Kidney tubule cell (primary cell): ENCODE data around the gene IGF2R.
"Not testable (repeated sequence)": the region's sequence is repeated elsewhere in the genome, so short reads cannot be mapped to it uniquely, and the experiment has no call there.

Experiments
- DNase-seq: peaks from one replicate; pipeline ENCODE4 v3.0.0-alpha.2; 2018; ENCODE audit warnings: low spot score

The IGF2R gene

DNA sequence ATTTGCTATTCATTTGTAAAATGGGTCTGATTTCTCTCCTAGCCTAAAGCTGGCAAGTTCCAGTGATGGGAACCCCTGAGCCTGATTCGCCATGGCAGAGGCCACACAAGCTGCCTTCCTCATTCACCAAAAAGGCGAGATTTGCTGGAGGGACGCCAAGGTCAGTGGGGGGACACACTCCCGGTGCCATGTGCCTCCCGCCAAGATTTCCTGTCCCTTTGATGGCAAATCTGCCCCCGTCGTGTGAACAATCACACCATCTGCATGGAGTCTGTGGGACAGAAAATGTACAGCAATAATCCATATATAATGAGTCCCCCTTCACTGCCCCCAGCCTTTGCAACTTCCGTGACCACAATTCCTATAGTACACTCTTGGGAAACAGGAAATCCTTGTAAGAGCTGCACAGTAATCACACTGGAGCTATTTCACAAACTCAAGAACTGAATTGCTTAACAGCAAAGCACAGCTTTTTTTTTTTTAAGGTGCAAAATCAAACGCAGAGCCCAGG lies 15.7 kb upstream of the IGF2R start:
- no peak for DNase-seq

DNA sequence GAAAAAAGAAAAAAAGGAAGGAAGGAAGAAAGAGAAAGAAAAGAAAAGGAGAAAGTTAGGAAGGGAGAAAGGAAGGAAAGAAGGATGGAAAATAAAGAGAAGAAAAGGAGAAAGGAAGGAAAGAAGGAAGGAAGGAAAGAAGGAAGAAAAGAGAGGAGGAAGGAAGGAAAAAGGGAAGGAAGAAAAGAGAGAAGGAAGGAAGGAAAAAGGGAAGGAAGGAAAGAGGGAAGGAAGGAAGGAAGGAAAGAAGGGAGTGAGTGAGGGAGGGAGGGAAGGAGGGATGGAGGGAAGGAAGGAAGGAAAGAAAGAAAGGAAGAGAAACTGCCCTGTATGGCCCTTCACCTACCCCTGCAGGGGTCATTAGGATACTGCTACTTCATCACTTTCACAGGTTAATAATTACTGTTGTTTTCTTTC lies 12.9 kb upstream of the IGF2R start:
- DNase-seq = no peak

DNA sequence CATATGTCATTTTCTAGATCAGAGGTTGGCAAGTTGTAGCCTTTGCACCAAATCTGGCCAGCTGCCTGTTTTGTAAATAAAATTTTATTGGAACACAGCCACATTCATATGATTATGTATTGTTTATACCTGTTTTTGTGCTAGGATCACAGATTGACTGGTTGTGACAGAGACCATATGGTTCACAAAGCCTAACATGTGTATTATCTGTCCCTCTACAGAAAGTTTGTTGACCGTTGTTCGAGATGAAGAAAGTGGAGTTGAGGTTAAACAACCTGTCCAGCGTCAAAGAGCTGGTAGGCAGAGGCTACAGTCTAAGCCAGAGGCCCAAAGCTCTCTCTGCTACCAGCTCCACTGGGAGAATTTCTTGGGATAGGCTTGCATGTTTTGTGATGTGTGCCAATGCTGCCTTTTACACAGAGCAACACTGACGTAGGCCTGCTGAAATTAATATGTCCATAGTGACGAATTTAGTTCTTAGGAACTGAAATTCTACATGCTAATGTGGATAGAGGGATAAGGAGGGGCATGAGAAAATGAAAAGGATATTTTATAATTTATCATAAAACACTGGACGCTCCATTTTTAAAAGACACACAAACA lies 11.7 kb upstream of the IGF2R start:
- DNase-seq = no peak

DNA sequence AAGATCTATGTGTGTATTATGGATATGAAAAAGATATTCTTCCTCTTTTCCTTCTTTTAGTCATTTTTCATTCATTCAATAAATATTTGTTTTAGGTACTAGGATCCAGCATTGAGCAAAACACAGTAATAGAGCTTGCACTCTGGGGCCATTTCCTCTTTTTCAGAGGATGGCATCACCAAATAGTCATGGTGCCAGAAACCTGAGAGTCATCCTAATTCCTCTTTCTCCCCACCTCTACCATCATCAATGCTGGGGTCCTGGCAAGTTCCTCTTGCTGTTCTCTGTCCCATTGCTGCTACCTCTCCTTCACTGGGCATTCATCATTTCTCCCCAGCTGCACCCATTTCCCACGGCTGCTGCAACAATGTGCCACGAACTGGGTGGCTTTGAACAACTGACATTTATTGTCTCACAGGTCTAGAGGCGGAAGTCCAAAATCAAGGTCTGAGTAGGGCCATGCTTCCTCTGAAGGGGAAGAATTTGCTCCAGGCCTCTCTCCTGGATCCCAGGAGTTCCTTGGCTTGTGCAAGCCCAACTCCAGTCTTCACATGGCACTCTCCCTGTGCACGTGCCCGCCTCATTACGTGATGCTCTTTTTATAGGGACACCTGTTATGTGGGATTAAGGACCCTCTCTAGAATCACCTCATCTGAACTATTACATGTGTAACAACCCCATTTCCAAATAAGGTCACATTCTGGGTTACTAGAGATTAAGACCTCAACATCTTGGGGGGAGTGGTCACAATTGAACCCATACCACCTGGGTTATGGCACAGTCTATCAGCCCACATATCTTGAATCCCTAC lies 9.5 kb upstream of the IGF2R start:
- no peak for DNase-seq

DNA sequence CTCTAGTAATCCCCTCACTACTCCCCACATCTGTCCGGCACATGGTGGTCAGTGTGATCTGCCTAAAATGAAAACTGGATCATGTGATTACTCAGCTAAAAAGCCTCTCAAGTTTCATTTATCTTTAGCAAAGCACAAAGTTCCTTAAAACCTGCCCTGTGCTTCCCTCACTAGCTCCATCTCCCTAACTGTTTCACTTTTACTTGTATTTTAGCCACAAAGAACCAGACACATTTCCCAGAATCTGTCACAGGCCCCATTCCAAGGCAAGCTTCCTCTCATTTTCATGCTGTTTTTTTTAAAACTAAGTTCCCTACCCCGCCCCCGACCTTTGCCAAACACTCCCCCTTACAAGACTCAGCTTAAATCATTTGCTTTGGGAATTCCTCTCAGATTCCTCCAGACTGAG lies 8.9 kb upstream of the IGF2R start:
- DNase-seq = peak; percentile 47

DNA sequence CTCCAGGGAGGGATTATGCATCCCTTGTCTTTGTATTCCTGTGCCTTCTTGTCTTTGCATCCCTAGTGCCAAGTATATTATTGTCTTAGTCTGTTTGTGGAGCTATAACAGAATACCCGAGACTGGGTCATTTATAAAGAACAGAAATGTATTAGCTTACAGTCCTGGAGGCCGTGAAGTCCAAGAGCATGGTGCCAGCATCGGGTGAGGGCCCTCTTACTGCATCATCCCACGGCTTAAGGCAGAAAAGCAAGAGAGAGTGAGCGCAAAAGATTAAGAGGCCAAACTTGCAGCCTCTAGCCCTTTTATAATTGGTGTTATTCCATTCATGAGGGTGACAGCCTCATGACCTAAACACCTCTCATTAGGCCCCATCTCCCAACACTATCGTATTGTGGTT lies 8.4 kb upstream of the IGF2R start:
- no peak for DNase-seq

DNA sequence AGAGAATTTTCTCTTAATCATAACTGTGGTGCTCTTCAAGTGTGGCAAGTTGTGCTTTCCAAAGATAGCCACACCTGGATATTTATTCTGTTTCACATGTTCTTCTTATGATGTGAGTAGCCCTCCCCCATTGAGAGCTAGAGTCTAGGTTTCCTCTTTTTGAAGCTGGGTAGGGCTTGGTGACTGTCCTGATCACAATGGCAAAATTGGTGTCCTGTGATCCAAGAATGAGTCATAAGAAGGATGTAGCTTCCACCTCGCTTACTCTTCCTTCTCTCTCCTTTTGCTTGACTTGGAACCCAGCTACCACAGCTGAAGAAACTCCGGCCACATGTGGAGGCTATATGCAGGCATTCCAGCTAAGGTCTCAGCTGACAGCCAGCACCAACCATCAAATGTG lies 7.4 kb upstream of the IGF2R start:
- peak; percentile 84 for DNase-seq

DNA sequence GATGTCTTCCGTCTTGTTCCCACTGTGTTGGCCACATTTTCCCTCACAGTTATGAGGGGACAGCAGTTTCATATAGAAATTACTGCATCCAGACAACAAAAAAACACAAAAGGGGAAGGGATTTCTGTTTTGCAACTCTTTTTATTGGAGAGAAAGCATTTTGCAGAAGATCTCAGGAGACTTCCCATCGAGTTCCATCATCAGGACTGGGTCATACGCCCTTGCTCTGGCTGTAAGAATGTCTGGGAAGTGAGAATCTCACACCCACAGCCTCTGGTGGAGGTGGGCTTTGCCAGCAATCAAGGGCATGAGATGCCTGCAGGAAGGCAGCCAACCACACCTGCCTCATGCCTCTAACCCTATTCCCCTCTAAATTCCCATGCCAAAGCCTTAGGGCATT lies 5.8 kb upstream of the IGF2R start:
- DNase-seq = no peak

DNA sequence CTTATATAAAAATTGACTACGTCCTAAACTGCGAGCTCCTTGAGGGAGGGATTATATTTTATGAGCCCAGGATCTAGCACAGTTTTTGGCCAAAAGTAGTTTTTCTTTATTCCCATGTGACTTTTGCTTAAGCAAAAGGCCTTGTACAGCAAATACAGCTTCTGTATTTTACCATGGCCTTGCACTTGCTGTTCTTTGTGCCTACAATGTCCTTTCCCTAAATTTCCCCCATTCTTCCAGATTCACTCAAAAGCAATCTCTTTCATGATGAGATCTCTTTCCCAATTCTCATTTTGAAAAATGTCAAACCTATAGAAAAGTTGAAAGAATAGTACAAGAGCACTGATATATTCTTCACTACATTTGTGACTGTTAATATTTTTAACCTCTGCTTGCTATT lies 4.8 kb upstream of the IGF2R start:
- DNase-seq = no peak

DNA sequence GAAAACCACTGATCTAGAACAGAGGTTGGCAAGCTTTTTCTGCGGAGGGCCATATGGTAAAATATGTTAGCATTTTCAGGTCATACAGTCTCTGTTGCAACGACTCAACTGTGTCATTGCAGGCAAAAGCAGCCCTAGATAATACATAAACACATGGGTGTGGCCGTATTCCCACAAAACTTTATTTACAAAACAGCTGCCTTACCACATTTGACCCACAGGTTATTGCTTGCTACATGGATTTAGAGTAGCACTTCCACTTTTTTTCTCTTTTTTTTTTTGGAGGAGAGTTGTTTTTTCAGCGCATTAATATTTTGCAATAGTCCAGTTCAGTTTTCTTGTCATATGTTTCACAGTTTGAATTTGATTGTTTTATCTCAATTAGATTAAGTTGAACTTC lies 2.5 kb upstream of the IGF2R start:
- no peak for DNase-seq

DNA sequence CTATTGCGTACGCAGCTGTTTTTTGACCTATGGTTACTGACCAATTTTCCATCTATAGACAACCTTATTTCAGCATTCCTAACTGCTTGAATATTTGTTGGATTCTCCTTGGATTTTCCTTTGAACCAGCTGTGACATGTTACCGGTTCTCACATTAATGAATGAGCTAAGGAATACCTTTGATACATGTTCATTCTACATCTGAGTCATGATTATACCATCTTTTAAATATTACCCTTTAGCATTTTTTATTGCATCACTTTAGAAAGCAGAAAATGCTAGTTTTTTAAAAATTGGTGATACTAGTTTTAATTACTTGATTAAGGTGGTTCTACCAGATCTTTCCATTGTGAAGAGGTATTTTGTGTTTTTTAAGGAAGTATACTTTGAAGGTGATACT lies 1.9 kb upstream of the IGF2R start:
- DNase-seq = peak; percentile 55

DNA sequence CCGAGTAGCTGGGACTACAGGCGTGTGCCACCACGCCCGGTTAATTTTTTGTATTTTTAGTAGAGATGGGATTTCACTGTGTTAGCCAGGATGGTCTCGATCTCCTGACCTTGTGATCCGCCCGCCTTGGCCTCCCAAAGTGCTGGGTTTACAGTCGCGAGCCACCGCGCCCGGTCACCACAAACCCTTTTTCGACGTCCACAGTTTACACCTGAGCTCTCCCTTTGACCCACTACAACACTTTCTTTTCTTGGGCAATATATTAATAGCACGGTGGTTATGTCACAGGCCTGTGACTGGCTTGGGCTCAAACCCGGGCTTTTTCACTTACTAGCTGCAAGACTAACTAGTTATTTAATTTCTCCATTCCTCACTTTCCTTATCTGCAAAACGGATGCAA lies 1.3 kb upstream of the IGF2R start:
- not testable (repeated sequence) for DNase-seq

DNA sequence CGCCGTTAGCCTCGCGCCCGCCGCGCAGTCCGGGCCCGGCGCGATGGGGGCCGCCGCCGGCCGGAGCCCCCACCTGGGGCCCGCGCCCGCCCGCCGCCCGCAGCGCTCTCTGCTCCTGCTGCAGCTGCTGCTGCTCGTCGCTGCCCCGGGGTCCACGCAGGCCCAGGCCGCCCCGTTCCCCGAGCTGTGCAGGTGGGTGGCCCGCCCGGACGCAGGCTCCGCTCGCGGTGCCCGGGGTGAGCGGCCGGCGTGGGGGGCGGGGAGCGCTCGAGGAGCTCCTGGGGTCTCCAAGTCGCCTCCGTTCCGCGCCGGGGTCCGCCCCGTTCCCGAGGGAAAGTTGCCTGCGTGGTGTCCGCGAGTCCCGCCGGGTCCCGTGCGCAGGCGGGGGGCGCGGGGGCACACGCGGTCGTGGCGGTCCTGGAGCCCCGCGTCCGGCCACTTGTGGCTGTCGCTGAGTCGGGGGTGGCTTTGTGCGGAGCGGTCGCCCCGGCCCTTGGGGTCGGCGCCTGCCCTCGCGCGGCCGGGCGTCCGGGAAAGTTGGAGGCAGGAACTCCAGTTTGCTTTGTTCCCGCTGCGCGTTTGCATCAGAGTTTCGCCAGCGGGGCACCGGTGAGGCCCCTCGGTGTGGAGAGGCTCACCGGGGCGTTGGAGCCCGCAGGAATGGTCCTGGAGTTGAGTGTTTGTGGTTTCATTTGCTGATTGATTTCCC lies 476 bp downstream of the IGF2R start:
- DNase-seq = no peak

DNA sequence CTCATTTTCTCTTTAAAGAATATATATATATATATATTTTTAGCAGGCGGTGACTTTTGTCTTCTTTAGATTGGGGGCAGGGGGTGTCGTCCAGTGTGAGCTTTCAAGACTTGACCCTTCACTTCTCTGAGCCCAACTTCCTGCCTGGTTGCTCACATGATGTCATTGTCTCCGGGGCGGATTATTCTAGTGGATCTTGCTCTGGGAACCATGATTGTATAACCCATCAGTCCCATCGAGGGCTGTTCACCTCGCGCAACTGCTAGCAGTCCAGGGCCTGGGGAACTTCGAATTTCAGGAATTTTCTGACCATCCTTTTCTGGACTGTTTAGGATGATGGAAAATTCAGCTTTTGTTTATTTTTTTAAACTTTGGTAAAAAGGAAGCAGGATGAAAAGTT lies 1.0 kb downstream of the IGF2R start:
- peak; percentile 88 for DNase-seq

DNA sequence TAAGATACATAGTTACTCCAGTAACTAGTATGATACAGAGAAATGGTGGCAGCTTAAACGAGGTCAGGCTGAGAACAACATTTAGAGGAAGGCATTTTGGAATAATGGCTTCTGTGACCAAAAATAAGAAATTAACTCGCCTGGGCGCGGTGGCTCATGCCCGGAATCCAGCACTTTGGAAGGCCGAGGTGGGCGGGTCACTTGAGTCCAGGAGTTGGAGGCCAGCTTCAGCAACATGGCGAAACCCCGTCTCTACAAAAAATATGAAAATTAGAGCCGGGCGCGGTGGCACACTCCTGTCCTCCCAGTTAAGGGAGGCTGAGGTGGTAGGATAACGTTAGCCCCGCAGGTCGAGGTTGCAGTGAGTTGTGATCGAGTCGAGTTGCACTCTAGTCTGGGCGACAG lies 1.8 kb downstream of the IGF2R start:
- no peak for DNase-seq

DNA sequence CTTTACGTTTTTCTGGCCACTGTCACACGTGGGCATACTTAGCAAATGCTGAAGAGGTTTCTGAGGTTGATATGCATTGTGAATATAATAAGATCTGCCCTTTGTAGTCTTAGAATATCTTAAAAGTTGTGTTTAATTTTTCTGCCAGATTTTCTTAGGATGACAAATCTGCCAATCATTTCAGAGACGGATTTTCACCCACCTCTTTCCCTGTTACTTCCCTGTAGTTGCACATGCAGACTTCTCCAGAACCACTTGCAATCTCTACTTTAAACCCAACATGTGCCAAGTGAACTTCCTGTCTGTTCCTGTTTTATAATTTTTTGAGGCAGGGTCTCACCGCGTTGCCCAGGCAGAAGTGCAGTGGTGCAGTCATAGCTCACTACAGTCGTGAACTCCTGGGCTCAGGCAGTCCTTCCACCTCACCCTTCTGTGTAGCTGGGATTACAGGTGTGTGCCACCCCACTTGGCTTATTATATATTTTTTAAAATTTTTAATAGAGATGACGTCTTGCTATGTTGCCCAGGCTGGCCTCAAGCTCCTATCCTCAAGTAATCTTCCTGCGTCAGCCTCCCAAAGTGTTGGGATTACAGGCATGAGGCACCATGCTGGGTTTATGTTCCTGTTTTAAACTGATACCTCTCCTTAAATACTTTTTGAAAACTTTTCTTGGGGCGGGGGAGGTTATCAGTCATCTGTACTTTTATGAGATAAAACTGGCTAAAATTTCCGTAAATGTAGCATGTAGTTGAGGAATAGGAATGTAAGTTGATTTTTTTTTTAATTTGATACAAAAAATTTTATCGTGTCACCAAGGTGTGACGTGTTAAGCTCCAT lies 2.7 kb downstream of the IGF2R start:
- DNase-seq = no peak

DNA sequence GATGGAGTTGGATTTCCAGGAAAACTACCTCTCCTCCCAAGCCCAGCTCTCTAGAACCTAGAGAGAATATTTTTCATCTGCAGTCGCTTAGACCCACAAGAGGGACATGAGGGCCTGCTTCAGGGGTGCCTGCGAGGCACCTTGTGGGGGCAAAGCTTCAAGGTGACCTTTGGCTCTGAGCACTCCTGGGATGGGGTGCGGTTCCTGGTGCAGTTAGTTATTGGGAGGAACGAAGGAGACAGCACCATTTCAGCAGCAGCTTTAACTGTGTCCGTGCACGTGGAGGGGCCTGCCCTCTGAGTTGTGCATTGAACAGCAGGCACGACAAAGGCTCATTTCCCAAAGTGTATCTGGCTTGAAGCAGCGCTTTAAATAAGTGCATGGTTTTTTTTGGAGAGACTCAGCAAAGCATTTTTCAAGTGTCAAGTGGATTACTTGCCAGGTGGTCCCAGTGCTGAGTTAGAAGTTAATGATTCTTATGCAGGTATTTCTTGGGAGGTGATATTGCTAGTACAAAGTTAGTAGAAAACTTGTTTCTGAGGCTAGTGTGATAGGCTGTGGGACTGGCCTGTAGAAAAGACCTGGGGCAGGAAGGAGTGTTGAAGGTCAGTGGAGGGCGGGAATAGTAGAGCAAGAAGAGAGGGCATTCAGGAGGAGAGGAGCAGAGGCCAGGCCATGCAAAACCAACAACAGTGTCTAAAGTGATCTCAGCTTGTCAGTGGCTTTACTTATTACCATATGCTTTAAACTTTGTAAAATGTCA lies 3.8 kb downstream of the IGF2R start:
- DNase-seq = no peak

DNA sequence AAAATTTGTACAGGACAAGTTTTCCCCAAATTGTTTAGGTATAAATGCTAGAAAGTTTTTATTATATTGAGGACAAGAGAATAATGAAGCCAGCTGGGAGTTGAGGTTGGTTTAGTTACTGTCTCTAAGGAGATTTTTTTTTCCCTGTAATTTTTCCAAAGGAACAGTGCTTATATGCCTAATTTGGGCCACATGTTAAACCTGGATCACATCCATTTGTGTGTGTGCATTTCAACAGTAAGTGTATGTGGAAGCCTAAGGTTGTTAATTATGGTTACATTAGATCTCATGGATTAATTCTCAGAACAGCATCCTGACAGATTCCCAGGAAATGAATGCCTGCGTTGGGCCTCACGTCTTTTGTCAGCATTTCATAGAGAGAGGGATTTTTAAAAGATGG lies 4.5 kb downstream of the IGF2R start:
- no peak for DNase-seq

DNA sequence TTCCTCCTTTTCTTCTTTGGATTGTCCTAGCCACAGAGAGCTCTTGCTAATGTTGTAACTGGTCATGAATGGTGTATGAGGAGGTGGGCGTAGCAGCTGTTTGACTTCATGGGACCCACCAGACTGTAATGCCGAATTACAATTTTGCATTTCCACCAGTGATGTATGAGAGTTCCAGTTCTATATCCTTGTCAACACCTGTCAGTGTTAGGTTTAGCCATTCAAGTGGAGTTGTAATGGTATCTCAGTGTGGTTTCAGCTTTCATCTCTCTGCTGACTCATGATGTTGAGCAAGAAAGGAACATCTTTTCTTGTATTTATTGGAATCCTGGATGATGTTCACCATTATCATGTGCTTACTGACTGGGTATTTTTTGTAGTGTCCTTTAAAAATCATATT lies 5.1 kb downstream of the IGF2R start:
- DNase-seq = peak; percentile 76

DNA sequence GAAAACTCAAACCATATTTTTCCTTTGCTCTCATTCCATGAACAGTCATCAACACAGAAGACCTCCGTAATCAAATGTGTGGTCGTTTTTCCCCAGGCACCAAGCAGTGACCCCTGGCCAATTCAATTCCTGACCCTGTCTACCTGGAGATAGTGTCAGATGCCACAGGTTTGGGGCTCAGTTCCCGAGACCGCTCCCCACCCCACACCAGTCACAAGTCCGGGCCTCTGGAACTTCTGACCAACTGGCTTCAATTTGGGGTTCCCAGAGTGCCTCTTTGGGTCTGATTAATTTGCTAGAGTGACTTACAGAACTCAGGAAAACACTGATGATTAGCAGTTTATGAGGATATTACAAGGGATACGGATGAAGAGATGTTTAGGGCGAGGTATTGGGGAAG lies 6.0 kb downstream of the IGF2R start:
- DNase-seq = no peak

DNA sequence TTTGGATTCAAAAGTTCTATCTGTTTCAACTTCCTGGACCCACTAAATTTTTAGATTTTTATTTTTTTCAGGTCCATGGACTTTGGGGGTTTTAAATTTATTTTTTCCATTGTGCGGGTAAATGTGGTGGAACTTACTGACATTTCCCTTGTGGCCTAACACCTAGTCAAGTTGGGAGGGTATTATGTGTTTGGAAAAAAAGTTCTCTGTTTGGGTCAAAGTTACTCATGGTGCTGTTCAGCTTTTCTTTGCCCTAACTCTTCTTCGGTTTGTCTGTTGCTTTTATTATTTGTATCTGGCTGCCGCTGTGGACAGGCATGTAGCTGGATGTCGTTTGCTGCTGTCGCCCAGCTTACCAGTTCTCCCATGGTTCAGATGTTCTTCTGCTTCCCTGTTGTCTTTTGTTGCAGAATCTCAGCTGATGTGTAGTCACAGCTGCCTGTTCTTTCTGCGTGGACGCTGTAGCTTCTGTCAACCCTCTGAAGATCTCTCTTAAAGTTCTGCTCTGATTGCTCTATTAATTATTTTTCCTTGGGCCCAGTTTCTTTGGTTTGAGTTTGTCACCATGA lies 7.9 kb downstream of the IGF2R start:
- no peak for DNase-seq
